M059J (cell line): ENCODE results near the gene CHRNG. TPM values are rescaled to one million over a fixed set of nuclear protein-coding genes. Genes with fewer than 3 reads are reported as not detected.

ENCODE experiments used
- DNase-seq: peaks from one replicate; pipeline ENCODE4 v3.0.0-alpha.2; 2012; ENCODE audit warnings: low read depth
- total RNA-seq: library from RNA; depleted of rRNA; stranded (reverse); fragments of >200 nt; shearing (Covaris generic); gene quantifications from 2 replicates; pipeline ENCODE4 v1.2.3, GENCODE V29; 2014; rRNA removed

CHRNG gene
- total RNA-seq, 1 experiment from 2014 or later, result not detected

DNA sequence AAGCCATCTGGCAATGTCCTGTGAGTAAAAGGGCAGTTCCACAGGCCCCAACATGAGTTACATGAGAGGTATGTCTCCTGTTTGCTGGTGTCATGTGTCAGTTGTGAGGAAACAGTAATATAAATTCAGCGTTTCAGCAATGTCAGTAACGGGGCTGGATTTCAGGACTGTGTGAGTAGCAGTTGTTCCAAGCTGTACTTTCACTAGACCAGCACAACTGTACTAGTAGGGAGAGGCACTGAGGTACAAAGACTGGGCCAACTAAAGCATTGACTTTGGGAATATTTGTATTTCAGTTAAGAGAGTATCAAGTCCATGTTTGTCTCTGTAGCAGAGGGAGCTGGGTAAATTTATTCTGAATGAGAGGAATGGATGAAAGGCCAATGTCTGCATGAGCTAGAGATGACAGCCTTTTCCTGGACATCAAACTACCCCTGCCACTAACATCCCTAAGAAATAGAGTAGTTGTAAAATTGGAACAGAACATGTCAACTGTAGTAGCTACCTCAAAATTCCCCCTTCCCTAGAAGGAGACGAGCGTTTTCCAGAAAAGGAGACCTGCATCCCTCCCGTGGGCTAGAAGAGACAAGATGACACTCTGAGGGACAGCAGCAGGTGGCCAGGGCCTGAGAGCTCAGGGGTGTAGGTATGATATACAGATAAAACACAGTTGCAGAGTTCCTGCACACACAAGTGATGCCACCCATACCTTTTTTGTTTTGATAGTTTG lies 35.3 kb downstream of the CHRNG start:
- DNase-seq, result peak; percentile 20

DNA sequence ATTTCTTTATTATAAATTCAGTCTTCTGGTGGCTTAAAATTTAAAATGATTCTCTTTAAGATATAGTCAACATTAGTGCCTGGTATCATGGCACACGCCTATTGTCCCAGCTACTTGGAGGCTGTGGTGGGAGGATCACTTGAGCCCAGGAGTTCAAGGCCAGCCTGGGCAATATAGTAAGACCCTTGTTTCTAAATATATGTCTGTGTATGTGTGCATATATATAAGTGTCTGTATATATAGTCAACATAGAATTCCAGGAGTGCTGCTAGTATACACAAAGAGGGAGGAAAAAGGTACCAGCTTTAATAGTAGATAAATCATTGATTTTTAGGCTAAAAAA lies 35.9 kb downstream of the CHRNG start:
- no peak for DNase-seq

DNA sequence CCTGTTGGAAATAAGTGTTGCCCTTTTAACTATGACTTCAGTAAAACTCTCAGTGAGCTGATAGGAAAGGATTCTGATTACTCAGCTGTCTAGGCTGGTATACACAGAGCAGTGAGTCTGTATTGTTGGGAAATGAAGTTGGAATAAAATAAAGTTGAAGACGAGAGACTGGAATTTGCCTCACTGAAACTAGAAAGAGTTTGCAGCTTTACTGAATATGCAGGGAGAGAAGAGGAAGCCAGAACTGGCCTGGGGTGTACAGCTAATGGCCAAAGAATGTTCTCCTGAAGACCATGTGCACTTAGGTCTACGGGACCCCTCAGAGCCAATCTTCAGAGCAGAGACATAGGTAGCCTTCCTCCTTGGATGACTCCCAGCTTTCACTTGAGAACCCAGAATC lies 37.5 kb downstream of the CHRNG start:
- DNase-seq, result peak; percentile 43

DNA sequence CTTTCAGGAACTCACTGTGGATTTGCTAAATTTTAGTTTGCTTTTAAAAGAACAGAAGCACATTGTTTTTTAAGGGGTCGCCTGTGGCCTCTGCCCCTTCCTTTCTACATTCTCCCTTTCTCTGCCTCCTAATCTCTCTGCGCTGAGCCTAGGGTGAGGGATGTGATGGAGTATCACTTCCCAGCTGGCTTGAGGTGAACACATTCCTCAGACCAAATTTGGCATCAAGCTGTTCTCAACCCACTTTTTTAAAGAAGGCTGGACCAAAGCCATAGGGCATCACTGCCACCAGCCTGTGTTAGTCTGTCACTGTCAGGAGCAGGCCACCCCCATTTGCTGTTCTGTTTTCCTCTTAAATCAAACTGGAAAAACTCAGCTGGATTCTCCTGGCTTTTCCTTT lies 38.3 kb downstream of the CHRNG start:
- DNase-seq, result no peak

DNA sequence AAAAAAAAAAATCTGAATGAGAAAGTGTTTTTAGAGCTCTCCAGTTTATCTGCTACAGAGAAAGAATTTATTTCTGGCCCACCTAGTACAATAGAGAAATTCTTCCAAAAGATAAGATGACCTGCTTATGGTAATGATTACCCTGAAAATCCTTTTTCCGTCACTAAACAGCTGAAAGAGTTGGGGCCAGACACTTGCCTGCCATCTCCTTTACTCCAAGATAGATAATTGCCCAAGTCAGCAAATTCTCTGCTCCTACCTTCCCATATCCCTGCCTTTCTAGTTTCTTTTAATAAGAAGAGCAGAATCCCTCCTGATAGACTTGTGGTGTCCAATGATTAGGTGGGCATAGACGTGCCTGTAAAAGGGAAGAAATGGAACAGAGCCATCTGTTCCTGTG lies 39.1 kb downstream of the CHRNG start:
- DNase-seq, result no peak

DNA sequence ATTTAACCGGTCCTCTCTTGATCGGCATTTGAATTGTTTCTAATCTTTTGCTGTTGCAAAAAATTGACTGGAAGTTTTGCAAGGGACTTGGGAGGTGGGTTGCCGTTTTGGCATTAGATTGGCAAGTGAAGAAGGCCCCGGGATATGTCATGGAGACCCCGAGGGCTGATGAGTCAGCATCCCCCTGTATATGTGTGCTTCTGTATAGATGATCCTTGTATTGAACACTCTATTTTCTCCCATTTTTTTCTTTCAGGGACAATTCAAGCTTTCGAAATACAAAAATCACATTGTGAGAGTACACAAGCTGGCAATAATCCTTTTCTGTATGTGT lies 41.1 kb downstream of the CHRNG start:
- no peak for DNase-seq

DNA sequence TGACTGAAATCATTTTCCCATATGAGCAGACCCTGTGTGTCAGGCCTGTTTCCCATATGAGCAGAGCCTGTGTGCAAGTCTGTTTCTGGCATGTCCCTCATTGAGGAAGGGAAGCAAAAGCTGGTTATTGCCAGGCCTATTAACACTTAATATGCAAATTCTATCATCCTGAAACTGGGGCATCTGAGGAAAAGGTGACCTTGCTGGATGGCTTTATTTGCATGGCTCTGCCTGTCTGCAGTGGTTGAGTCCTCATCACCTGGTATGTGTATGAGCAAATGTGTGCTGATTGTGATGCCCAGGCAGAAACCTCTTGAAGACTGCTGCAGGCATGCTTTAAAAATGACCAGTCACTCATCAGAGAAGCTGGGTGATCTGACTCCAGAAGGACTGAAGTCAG lies 42.2 kb downstream of the CHRNG start:
- DNase-seq, result no peak

DNA sequence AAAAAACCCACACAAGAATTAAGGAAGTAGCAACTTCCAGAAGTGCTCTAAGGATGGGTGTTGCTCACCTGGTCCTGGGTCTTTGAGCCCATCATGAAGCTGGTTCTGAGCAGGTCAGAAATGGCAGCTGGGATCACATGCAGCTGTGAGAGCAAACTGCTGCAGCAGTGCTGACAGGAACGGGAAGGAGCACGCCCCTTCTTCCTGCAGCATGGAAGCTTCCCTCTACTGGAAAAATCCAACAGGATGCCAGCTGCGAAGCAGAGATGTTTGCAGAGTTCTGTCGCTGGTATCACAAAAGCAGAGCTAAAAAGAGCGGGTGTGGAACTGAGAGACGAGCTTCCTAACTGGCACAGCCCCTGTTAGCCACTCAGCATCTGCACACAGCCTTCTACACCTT lies 44.7 kb downstream of the CHRNG start:
- no peak for DNase-seq

DNA sequence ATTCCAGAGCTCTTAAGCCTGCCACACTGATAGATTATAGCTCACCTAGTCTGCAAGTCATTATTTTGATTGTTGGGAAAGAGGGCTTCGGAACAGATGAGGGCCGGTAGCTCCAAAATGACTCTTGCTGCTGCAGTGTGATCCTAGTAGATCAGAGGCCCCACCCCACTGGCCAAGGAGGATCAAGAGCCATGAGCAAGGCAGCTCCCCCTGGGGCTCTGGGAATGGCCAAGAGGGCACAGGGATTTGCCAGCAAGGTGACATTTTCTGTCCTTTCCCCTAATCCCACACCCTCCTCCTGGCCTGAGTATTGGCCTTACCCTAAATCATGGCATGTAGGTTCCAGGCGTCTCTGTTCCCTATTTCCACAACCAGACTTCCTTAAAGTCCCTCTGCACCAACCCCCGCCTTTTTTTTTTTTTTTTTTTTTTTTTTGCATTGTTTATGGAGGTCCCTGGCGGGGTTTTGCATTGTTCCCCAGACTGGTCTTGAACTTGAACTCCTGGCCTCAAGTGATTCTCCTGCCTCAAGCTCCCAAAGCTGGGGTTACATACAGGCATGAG lies 47.5 kb downstream of the CHRNG start:
- DNase-seq, result no peak

DNA sequence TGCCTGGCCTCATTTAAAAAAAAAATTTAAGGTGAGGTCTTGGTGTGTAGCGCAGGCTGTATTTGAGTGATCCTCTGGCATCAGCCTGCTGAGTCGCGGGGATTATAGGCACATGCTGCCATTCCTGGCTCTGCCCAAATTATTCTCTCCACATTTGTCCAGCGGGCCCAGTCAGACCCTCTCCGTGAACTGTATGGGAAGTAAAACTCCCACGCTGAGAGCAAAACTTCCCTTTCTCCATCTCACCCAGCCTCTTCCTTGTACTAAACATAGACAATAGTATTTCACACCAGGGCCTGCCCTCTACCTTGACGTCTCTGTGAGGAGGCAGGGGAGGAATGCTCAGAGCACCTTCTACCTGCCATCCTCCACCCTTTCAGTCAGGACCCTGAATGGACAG lies 48.0 kb downstream of the CHRNG start:
- no peak for DNase-seq

DNA sequence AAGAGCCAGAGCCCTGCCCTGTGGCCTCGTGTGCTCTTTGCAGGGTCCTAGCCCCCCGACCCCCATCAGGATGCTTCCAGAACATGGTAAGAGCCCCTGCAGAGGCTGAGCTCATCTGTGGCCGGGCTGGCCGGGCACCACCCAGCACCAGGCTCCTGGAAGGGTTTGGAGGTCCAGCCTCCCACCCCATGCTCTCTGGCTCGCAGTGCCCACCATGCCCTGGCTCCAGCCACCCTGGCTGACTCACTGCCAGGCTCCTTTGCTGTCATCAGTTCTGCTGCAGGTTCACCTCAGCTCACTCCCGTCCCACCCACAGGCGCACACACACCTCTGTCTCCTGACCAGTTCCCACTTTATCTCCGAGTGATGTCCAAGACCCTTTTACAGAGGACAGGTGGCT lies 48.5 kb downstream of the CHRNG start:
- DNase-seq, result no peak

DNA sequence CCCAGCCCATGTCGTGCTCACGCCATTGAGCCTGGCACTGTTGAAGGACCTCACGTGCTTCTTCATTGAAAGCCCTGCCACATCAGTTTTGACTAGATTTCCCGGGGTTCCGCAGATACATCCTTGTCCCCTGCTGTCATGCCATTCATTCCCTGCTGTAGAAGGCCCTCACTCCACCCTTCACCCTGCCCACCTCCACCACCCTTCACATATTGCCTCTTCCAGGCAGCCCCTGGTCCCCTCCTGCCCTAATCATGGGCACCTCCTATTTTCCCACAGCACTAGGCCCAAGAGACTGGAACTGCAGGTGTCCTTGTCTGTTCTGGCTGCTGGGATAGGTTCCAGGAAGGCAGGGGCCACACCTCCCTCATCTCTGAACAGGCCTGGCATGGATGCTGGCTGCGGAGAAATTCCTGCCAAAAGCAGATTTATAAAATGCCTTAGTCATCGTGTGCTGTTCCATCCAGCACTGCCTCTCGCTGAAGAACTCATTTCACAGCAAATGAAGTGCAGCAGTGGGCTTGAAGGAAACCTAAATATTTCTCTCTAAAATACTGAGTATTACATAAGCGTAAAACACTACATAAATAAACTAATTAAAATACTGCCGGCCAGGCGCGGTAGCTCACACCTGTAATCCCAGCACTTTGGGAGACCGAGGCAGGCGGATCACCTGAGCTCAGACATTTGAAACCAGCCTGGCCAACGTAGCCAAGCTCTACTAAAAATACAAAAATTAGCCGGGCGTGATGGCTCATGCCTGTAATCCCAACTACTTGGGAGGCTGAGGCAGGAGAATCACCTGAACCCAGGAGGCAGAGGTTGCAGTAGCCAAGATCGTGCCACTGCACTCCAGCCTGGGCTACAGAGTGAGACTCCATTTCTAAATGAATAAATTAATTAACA lies 49.4 kb downstream of the CHRNG start:
- DNase-seq, result peak; percentile 84

DNA sequence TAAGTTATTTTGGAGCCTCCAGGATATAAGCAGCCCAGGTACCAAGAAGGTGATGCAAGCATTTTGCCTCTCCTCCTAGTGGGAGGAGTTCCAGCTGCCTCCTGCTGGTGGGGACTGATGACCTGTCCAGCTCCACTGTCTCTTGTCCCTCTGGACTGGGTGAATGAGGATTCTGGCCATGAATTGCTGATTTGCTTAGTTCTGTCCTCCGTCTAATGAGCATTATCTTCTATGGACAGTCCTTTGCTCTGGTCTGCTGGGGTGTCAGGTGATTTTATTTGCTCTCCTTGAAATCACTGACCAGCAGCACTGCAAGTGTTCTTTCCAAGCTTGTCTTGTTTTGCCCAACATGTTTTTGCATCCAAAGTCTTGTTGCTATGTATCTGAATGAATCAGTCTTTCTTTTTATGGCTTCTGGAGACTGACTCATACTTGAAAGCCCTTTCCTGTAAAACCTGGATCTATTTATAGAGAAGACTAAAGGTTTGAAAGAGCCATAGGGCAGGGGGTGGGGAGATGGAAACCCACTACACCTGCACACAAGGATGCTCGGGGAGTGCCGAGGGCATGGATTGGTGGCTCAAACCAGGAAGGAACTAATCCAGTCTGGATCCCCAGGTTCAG lies 53.4 kb downstream of the CHRNG start:
- DNase-seq, result peak; percentile 93

DNA sequence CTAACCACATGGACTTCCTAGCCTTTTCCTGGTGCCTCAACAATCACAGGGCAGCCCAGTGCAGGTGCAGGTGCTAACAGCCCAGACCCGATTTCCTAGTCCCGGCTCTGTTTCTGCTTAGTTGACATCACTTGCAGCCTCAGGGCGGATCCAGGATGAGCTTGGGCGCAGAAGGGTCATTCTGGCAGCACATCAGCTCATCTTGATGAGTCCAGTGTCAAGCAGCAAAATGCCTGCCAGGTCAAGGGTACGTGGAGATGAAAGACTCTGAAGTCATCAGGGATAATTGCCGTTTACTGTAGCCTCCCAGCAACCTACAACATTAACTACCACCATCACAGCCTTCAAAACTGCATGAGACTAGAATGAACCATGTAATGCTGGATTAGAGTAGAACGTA lies 54.5 kb downstream of the CHRNG start:
- no peak for DNase-seq

Other genes starting within 250 kb of the CHRNG start
- gene ALPP, start 160.9 kb upstream of the CHRNG start, total RNA-seq, result 0.59 and 1.5 TPM in 2 replicates
- not detected in 2 replicates for gene ALPG, start 132.8 kb upstream of the CHRNG start, total RNA-seq
- not detected in 2 replicates for gene ALPI, start 83.5 kb upstream of the CHRNG start, total RNA-seq
- not detected in 2 replicates for gene ECEL1, start 51.9 kb upstream of the CHRNG start, total RNA-seq
- gene PRSS56, start 19.3 kb upstream of the CHRNG start, total RNA-seq, result not detected in 2 replicates
- gene CHRND, start 13.5 kb upstream of the CHRNG start, total RNA-seq, result not detected in 2 replicates
- 3.2 and 3.4 TPM in 2 replicates for gene TIGD1, start 10.9 kb downstream of the CHRNG start, total RNA-seq
- 79.1 and 79.4 TPM in 2 replicates for gene EIF4E2, start 11.0 kb downstream of the CHRNG start, total RNA-seq
- gene EFHD1, start 93.9 kb downstream of the CHRNG start, total RNA-seq, result 0.49 and 1.7 TPM in 2 replicates
- gene GIGYF2, start 157.6 kb downstream of the CHRNG start, total RNA-seq, result 38.4 and 45.6 TPM in 2 replicates
- not detected in 2 replicates for gene KCNJ13, start 236.9 kb downstream of the CHRNG start, total RNA-seq